HUES6 (cell line): ENCODE measurements around the gene ABCA3.

Experiments used
- H3K27ac ChIP-seq: 2 replicates; pipeline ENCODE4 v1.7.0; 2013; ENCODE audit warnings: low read depth, mild to moderate bottlenecking, low read length, inconsistent platforms
- H3K27me3 ChIP-seq: 2 replicates; pipeline ENCODE4 v1.6.1; 2013; ENCODE audit warnings: low read length; ENCODE audit not compliant: control insufficient read depth, insufficient read depth
- H3K36me3 ChIP-seq: 2 replicates; pipeline ENCODE4 v1.6.1; 2013; ENCODE audit warnings: low read length; ENCODE audit not compliant: control insufficient read depth, insufficient read depth
- H3K4me1 ChIP-seq: 2 replicates; pipeline ENCODE4 v1.6.1; 2013; ENCODE audit warnings: low read length; ENCODE audit not compliant: control insufficient read depth, insufficient read depth
- H3K4me3 ChIP-seq: 2 replicates; pipeline ENCODE4 v1.5.1; 2013; ENCODE audit warnings: low read depth, low read length
- H3K9ac ChIP-seq: one replicate; pipeline ENCODE4 v1.6.1; 2013; ENCODE audit warnings: mild to moderate bottlenecking, low read length
- H3K9me3 ChIP-seq: 2 replicates; pipeline ENCODE4 v1.6.1; 2013; ENCODE audit warnings: low read depth, low read length; ENCODE audit not compliant: control insufficient read depth, insufficient read depth

Gene ABCA3

GRCh38 chr16:2278272-2278608, 62.3 kb downstream of the ABCA3 start:
- H3K4me3 ChIP-seq = no peak overlapping the region

GRCh38 chr16:2277466-2278271, 62.9 kb downstream of the ABCA3 start:
- Histone ChIP-seq H3K27me3 (no peaks in the 10 kb centered on the region), H3K27ac (no peak overlapping the region), H3K36me3 (0 out of 2 replicates have a peak, but pooled peaks cover 3% of the 10 kb centered on the region), H3K9me3 (no peaks in the 10 kb centered on the region), H3K9ac (no peak overlapping the region), H3K4me1 (no peaks in the 10 kb centered on the region), H3K4me3 (no peak overlapping the region)

More at GRCh38 chr16:2278272-2278608, 62.3 kb downstream of the ABCA3 start:
- Histone ChIP-seq H3K9ac (no peak overlapping the region), H3K36me3 (0 out of 2 replicates have a peak, but pooled peaks cover under 1% of the 10 kb centered on the region), H3K9me3 (no peaks in the 10 kb centered on the region), H3K27me3 (no peaks in the 10 kb centered on the region), H3K4me1 (no peaks in the 10 kb centered on the region), H3K27ac (no peak overlapping the region)

- H3K27ac ChIP-seq = no peak overlapping the region
- H3K36me3 ChIP-seq = 0 out of 2 replicates have a peak, but pooled peaks cover 3% of the 10 kb centered on the region
- H3K9me3 ChIP-seq = no peaks in the 10 kb centered on the region
- no peaks in the 10 kb centered on the region for H3K27me3 ChIP-seq
- H3K4me3 ChIP-seq = no peak overlapping the region
- no peak overlapping the region for H3K9ac ChIP-seq
- no peaks in the 10 kb centered on the region for H3K4me1 ChIP-seq
Observed at GRCh38 chr16:2276368-2277195, 63.9 kb downstream of the ABCA3 start.

GRCh38 chr16:2275476-2276367, 64.8 kb downstream of the ABCA3 start:
- H3K4me3 ChIP-seq = no peak overlapping the region
- H3K9ac ChIP-seq = no peak overlapping the region
- H3K9me3 ChIP-seq = no peaks in the 10 kb centered on the region
- no peak overlapping the region for H3K27ac ChIP-seq
- H3K36me3 ChIP-seq = 0 out of 2 replicates have a peak, but pooled peaks cover 3% of the 10 kb centered on the region
- no peaks in the 10 kb centered on the region for H3K27me3 ChIP-seq
- H3K4me1 ChIP-seq = no peaks in the 10 kb centered on the region

- no peak overlapping the region for H3K9ac ChIP-seq
Observed at GRCh38 chr16:2273931-2274330, 66.6 kb downstream of the ABCA3 start.

GRCh38 chr16:2273484-2273883, 67.0 kb downstream of the ABCA3 start:
- H3K4me1 ChIP-seq = peaks cover 7% of the 10 kb centered on the region; the same call in 1 of the 2 replicates
- H3K27ac ChIP-seq = no peak overlapping the region
- H3K9ac ChIP-seq = no peak overlapping the region
- 0 out of 2 replicates have a peak, but pooled peaks cover 3% of the 10 kb centered on the region for H3K36me3 ChIP-seq
- H3K9me3 ChIP-seq = no peaks in the 10 kb centered on the region
- no peak overlapping the region for H3K4me3 ChIP-seq
- H3K27me3 ChIP-seq = no peaks in the 10 kb centered on the region

More at GRCh38 chr16:2273931-2274330, 66.6 kb downstream of the ABCA3 start:
- H3K36me3 ChIP-seq = 0 out of 2 replicates have a peak, but pooled peaks cover 3% of the 10 kb centered on the region
- H3K27me3 ChIP-seq = no peaks in the 10 kb centered on the region
- no peaks in the 10 kb centered on the region for H3K9me3 ChIP-seq
- H3K4me3 ChIP-seq = no peak overlapping the region
- H3K4me1 ChIP-seq = peaks cover 7% of the 10 kb centered on the region; the same call in 1 of the 2 replicates
- H3K27ac ChIP-seq = no peak overlapping the region

- Histone ChIP-seq H3K4me1 (peaks cover 7% of the 10 kb centered on the region; the same call in 1 of the 2 replicates), H3K4me3 (no peak overlapping the region), H3K9me3 (no peaks in the 10 kb centered on the region), H3K9ac (no peak overlapping the region), H3K27me3 (no peaks in the 10 kb centered on the region), H3K27ac (no peak overlapping the region), H3K36me3 (0 out of 2 replicates have a peak, but pooled peaks cover 3% of the 10 kb centered on the region)
Observed at GRCh38 chr16:2271848-2272461, 68.6 kb downstream of the ABCA3 start.

- Histone ChIP-seq H3K4me3 (no peak overlapping the region), H3K9me3 (no peaks in the 10 kb centered on the region), H3K9ac (no peak overlapping the region), H3K27me3 (no peaks in the 10 kb centered on the region), H3K4me1 (peaks cover 7% of the 10 kb centered on the region; the same call in 1 of the 2 replicates), H3K36me3 (peaks cover 5% of the 10 kb centered on the region), H3K27ac (no peak overlapping the region)
Observed at GRCh38 chr16:2270588-2271470, 69.7 kb downstream of the ABCA3 start.

- Histone ChIP-seq H3K4me3 (no peak overlapping the region), H3K9me3 (no peaks in the 10 kb centered on the region), H3K9ac (no peak overlapping the region), H3K27ac (no peak overlapping the region), H3K4me1 (peaks cover 7% of the 10 kb centered on the region; the same call in 1 of the 2 replicates), H3K36me3 (peaks cover 9% of the 10 kb centered on the region), H3K27me3 (no peaks in the 10 kb centered on the region)
Observed at GRCh38 chr16:2270070-2270462, 70.5 kb downstream of the ABCA3 start.
